ENCODE data around the gene MYO7B. TPM values are rescaled to one million over a fixed set of nuclear protein-coding genes. Genes with fewer than 3 reads are reported as not detected.

Gene MYO7B
- total RNA-seq, 4 donors from 2014 or later: 0.07 to 0.83 (median 0.51) TPM; not detected in 1

- intact Hi-C loops (cut with DNase I; ENCODE audit: low total_unique reads): loop anchor here (5.0 to 10.0 kb wide), 2 partner anchors 46 to 282 kb away; partner anchors contain the start of genes IWS1 and POLR2D
- in situ Hi-C loops (cut with MboI; ENCODE audit: low sequenced_read_pairs in 4 of 4): no loop called here
- no peak for TF ChIP-seq POLR2A (IDR thresholded peaks at IDR 0.05)
- TF ChIP-seq CTCF (IDR thresholded peaks at IDR 0.05 in 4 of 5, conservative IDR thresholded peaks at IDR 0.05 in 1 of 5): no peak
- Histone ChIP-seq H3K36me3 (no peaks in the 10 kb centered on the region), H3K27me3 (no peaks in the 10 kb centered on the region), H3K27ac (no peak overlapping the region), H3K9me3 (no peaks in the 10 kb centered on the region), H3K4me3 (no peak overlapping the region), H3K4me1 (peaks cover 48 to 54% of the 10 kb centered on the region in 2 donors)
- DNase-seq (peak; percentile 64 to 77), ATAC-seq (peak; percentile 82 to 83)
Observed at GRCh38 chr2:127573298-127573697, 37.8 kb downstream of the MYO7B start.

- TF ChIP-seq CTCF (IDR thresholded peaks at IDR 0.05 in 4 of 5, conservative IDR thresholded peaks at IDR 0.05 in 1 of 5): no peak
- TF ChIP-seq POLR2A (IDR thresholded peaks at IDR 0.05): no peak
- Histone ChIP-seq H3K36me3 (no peaks in the 10 kb centered on the region), H3K9me3 (no peaks in the 10 kb centered on the region), H3K4me3 (no peak overlapping the region), H3K27ac (no peak overlapping the region), H3K4me1 (peaks cover 44 to 49% of the 10 kb centered on the region in 2 donors), H3K27me3 (no peaks in the 10 kb centered on the region)
- ATAC-seq: no peak
- in situ Hi-C loops (cut with MboI; ENCODE audit: low sequenced_read_pairs in 4 of 4) (no loop called here), intact Hi-C loops (cut with DNase I; ENCODE audit: low total_unique reads) (loop anchor here (5.0 to 10.0 kb wide), 2 partner anchors 46 to 281 kb away; partner anchors contain the start of genes IWS1 and POLR2D)
- DNase-seq: no peak
Observed at GRCh38 chr2:127573771-127574170, 38.3 kb downstream of the MYO7B start.

- no peaks in the 10 kb centered on the region for H3K36me3 ChIP-seq
- no peak overlapping the region for H3K27ac ChIP-seq
- TF ChIP-seq POLR2A (IDR thresholded peaks at IDR 0.05) (no peak), CTCF (IDR thresholded peaks at IDR 0.05 in 4 of 5, conservative IDR thresholded peaks at IDR 0.05 in 1 of 5) (no peak)
- ATAC-seq (no peak), DNase-seq (no peak)
- in situ Hi-C loops (cut with MboI; ENCODE audit: low sequenced_read_pairs in 4 of 4): no loop called here
- no peak overlapping the region for H3K4me3 ChIP-seq
- intact Hi-C loops (cut with DNase I; ENCODE audit: low total_unique reads): loop anchor here (5.0 to 10.0 kb wide), 2 partner anchors 47 to 280 kb away; partner anchors contain the start of genes IWS1 and POLR2D
- no peaks in the 10 kb centered on the region for H3K27me3 ChIP-seq
- H3K4me1 ChIP-seq: peaks cover 35 to 40% of the 10 kb centered on the region in 2 donors
- H3K9me3 ChIP-seq: no peaks in the 10 kb centered on the region
Observed at GRCh38 chr2:127574656-127575055, 39.2 kb downstream of the MYO7B start.

GRCh38 chr2:127575185-127575765 lies 39.8 kb downstream of the MYO7B start:
- DNase-seq: no peak

GRCh38 chr2:127575941-127576432 lies 40.5 kb downstream of the MYO7B start:
- no peaks in the 10 kb centered on the region for H3K36me3 ChIP-seq
- no peak for DNase-seq
- H3K27ac ChIP-seq: peak overlapping the region; percentile 11 to 66 (median 52)
- H3K4me3 ChIP-seq: no peak overlapping the region
- in situ Hi-C loops (cut with MboI; ENCODE audit: low sequenced_read_pairs in 4 of 4): no loop called here
- no peak for ATAC-seq
- peaks cover 23 to 28% of the 10 kb centered on the region in 2 donors for H3K4me1 ChIP-seq
- no peaks in the 10 kb centered on the region for H3K27me3 ChIP-seq
- intact Hi-C loops (cut with DNase I; ENCODE audit: low total_unique reads): loop anchor here (10.0 kb wide), 1 partner anchor 279 kb away; the partner anchor contains the start of gene POLR2D
- H3K9me3 ChIP-seq: no peaks in the 10 kb centered on the region
- no peak for TF ChIP-seq CTCF (IDR thresholded peaks at IDR 0.05 in 4 of 5, conservative IDR thresholded peaks at IDR 0.05 in 1 of 5)
- no peak for TF ChIP-seq POLR2A (IDR thresholded peaks at IDR 0.05)

More at GRCh38 chr2:127575185-127575765, 39.8 kb downstream of the MYO7B start:
- intact Hi-C loops (cut with DNase I; ENCODE audit: low total_unique reads): loop anchor here (10.0 kb wide), 1 partner anchor 280 kb away; the partner anchor contains the start of gene POLR2D
- no peaks in the 10 kb centered on the region for H3K9me3 ChIP-seq
- in situ Hi-C loops (cut with MboI; ENCODE audit: low sequenced_read_pairs in 4 of 4): no loop called here
- no peaks in the 10 kb centered on the region for H3K36me3 ChIP-seq
- no peak overlapping the region for H3K27ac ChIP-seq
- H3K27me3 ChIP-seq: no peaks in the 10 kb centered on the region
- ATAC-seq: no peak
- peaks cover 29 to 34% of the 10 kb centered on the region in 2 donors for H3K4me1 ChIP-seq
- no peak for TF ChIP-seq POLR2A (IDR thresholded peaks at IDR 0.05)
- H3K4me3 ChIP-seq: no peak overlapping the region
